Activated CD8-positive, alpha-beta memory T cell treated with anti-CD3 and anti-CD28 coated beads for 4 hours (primary cell): Measurements from ENCODE around the gene TBX18.

Source experiments
- DNase-seq, 2 donors: peaks; one replicate each; pipeline ENCODE4 v3.0.0-alpha.2; 2020; ENCODE audit warnings: low read depth in 2 of 2

The TBX18 gene

DNA sequence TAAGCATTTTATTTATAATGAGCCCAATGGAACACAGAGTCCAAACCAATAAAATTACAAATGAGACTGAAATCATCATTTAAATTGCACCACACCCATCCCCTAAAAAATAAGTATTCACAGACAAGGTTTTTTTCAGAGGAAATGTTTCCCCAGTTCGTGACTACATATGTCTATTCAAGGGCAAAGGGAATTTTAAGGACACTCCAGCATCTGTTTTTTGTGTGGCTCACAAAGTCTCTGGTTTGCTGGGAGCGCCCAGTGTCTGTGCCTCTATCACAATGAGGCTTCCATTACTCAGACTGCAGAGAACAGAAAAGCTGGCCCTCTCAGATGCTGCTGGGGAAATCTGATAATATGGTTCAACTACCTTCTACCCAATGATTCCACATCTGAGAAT, 16.0 kb downstream of the TBX18 start:
- DNase-seq, result no peak

GRCh38 chr6:84743616-84744015, 20.8 kb downstream of the TBX18 start:
- no peak for DNase-seq

DNA sequence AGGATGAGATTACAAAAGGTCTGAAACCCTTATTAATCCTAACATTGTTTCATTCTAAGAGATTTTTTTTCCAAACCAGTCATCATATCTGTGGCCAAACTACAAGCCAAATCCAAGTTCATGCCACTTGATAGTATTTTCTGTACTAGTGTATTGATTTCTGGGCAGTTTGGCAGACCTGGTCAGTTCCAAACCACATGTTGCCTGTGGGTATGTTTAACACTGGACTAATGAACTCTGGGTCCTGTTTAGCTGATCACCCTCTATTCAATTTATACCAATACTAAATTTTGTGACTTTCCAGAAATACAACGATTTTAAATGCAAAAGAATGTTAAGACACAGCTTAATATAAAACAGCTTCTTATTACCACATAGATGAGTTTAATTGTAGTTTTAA, 24.0 kb downstream of the TBX18 start:
- DNase-seq, result no peak

GRCh38 chr6:84739866-84740208, 24.6 kb downstream of the TBX18 start:
- DNase-seq, result no peak

DNA sequence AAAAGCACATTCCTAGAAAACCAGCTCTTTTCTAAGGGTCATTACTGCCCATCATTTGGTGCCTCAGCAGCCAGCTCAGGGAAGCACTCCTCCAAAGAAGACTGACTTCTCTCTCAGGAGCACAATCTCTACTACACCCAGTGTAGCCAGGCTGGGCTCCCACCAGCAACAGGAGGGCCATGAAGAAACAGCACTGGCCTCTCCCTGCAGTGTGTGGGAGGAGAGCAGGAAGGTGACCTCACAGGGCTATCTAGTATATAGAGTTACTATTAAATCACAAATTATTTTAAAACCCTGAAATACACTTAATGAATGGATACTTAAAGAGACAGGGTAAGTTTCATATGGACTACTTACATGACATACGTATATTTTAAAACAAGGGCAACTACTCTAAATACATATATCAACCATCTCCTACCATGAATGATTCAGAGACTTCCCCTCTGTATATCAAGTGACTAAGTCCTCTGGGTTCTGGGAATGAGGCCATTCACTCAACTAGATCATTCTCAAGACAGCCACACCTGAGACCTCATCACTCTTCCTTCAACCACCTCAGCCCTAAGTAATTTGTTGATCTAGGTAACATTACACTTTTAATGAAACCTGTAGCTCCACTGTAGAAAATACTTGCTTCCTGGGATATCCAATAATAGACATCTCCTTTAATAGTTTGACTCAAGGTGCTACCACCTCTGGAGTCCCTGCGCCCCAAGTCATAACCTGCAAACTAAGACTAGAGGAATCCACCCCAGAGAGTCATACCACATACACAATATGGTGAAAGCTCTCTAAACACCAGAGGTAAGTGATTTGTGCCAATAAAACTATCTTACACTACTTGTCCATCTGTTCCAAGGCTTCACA, 25.2 kb downstream of the TBX18 start:
- DNase-seq, result no peak

GRCh38 chr6:84733889-84734288, 30.5 kb downstream of the TBX18 start:
- DNase-seq, result no peak

- no peak for DNase-seq
Observed at GRCh38 chr6:84731901-84732300, 32.5 kb downstream of the TBX18 start.

- DNase-seq, result no peak
Observed at GRCh38 chr6:84731401-84731800, 33.0 kb downstream of the TBX18 start.

GRCh38 chr6:84728602-84729001, 35.8 kb downstream of the TBX18 start:
- DNase-seq, result no peak

- no peak for DNase-seq
Observed at GRCh38 chr6:84719152-84719551, 45.2 kb downstream of the TBX18 start.

DNA sequence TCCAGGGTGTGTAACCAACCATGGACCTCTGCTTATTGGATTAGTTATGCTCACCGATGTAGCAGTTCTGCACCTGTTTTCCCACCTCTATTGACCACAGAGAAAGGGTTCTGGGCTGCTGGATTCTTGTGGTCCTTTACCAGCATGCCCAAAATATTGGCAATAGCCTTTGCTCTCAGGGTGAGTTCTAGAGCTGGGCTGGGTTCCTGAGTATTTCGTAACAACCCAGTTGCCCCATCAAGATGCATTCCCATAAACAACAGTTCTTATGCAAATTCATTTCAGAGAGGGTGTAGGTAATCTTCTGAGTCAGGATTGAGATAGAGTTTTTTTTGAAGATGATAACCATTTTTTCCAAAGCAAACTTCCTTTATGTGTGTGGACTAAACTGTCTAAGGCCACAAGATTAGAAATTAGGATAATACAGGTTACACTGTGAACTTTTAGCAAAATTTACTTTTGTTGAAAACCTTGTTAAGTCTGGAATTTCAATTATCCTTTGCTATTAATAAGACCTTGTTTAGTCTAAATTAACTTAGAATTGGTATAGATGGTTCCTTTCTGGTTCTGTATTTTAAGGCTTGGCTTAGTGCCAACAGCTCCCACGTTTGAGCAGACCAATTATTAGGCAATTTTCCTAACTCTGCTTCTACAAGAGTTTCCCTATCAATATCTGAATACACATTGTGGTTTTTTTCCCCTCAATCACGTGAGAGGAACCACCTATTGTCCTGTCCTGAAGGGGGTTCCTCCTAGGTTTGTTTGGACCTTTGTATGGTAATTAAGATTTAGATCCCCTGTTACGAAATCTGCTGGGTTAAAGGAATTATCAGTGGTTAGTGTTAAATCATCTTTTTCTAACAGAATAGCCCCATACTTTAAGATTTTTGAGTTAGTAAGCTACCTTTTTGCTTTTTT, 46.1 kb downstream of the TBX18 start:
- DNase-seq, result no peak

DNA sequence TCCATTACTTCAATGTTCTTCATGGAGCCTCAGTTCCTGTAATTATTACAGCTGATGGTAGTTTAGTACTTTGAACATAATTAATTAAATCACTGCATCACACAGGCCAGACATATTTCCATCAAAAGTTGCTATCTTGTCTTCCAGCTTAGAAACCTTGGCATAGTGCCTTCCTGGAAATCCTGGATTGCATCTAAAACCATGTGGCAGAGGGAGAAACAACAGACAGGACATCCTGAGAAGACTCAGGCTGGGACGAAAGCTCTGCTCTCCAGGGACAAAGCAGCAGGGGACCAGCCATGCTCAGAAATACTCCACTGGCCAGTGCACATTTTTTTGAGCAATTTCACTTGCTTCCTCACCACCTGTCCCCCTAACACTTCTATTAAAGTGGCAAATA, 55.3 kb downstream of the TBX18 start:
- no peak for DNase-seq

DNA sequence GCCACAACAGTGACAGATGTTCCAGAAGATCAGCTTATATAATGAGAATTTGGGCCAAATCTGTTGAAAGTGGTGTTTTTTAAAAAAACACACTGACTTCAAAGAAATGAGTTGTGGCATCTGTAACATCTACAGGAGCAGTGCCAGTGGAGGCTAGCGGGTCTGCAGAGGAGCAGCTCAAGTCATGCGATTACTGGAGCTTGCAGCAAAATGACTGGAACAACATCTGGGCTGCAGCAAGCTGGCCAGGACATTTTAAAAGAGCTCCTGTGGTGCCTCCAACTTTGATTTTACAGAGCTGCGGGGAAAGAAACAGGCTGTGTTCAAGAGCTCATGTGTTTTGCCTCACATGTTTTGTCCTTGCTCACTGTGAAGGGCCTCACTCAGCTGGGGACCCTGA, 57.2 kb downstream of the TBX18 start:
- no peak for DNase-seq

GRCh38 chr6:84696166-84696565, 68.2 kb downstream of the TBX18 start:
- DNase-seq, result no peak

GRCh38 chr6:84691978-84692623, 72.3 kb downstream of the TBX18 start:
- DNase-seq, result no peak

DNA sequence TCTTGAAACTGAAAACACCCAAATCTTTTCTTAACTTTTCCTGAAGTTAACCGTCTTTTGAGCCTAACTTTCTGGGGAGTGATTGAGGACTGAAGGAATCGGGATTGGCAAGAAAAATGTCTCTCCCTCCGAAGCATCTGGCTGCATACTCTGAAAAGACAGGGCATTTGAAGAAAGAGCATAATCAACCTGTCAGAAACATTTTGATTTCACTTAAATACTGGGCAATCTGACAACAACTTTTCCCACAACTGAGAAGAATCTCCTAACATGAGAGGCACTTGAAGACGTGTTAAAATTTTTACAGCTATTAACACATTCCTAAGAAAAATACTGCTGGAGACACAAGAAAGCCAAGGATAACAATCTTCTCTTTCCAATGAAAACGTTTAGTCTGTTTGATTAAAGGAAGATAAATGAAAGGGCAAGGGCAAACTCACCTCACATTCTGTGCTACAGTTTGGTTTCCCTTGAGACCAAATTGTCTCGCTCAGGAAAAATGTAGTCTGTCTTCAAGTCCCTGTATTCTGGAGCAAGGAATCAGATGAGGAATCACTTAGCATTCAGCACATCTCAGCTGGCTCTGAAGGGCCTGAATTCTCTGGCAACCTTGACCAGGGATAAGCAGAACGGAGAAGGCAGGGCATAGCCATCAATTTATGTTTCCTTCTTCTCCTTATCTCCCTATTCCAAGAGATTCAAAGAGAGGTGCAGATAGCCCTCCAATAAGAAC, 76.1 kb downstream of the TBX18 start:
- no peak for DNase-seq

- no peak for DNase-seq
Observed at GRCh38 chr6:84687431-84687830, 77.0 kb downstream of the TBX18 start.

DNA sequence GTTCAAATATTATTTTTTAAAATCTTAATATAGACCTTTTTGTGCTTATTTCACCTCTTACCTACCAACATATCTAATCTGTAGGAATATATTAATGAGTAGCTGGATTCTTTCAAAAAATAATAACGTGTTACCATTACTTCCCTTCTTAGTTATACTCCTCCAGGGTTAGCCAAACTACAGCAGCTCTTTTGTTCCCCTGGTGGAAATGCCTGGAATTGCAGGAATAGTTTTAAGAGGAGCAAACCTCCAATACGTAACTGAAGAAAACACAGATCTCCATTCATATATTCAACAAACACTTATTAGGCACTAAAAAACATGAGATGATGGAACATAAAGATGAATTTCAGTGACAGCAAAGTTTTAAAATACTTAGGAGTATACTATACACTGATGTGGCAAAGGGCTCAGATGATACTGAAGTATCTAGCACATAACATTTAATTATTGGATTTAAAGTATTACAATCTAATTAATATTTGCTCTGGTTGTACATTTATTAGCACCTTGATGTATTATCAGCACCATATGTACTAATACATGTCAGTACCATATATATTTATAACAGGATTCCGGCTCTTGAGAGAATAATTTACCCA, 78.3 kb downstream of the TBX18 start:
- no peak for DNase-seq

GRCh38 chr6:84681693-84682326, 82.6 kb downstream of the TBX18 start:
- no peak for DNase-seq

- DNase-seq, result no peak
Observed at GRCh38 chr6:84675651-84676050, 88.7 kb downstream of the TBX18 start.

DNA sequence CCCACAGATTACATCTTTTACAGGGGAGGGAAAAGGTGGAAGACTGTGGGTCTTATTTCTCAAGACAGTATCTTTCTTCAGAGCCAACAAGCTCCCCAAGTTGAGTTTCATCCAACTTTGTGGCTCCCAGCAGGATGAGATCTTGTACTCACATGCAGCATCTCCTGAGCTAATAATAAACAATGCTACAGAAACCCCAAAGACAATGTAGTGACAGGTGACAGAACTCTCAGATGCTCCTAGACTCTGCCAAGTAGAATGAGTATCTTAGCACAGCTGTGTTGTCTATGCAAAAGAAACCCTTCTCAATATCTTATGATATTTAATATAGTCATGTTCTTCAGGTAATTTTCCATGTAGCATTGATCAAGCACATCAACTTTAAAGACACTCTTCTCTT, 90.0 kb downstream of the TBX18 start:
- DNase-seq, result no peak
